Lower leg skin (tissue), 3 donors: Measurements from ENCODE around the gene TSPAN10.

ENCODE experiments used
- POLR2A ChIP-seq, 2 donors: fragments of 450-650 bp; IDR thresholded peaks; one replicate each; pipeline ENCODE4 v1.6.1; 2016 to 2017; ENCODE audit warnings: antibody characterized with exemption in 2 of 2, mild to moderate bottlenecking in 1 of 2, moderate library complexity in 1 of 2
- TF ChIP-seq, protein P1 (sequence below), 3 donors: fragments of 450-650 bp; IDR thresholded peaks; one replicate each; pipeline ENCODE4 v1.5.1; 2016; ENCODE audit warnings: antibody characterized with exemption in 3 of 3, mild to moderate bottlenecking in 3 of 3, moderate library complexity in 2 of 3

DNA sequence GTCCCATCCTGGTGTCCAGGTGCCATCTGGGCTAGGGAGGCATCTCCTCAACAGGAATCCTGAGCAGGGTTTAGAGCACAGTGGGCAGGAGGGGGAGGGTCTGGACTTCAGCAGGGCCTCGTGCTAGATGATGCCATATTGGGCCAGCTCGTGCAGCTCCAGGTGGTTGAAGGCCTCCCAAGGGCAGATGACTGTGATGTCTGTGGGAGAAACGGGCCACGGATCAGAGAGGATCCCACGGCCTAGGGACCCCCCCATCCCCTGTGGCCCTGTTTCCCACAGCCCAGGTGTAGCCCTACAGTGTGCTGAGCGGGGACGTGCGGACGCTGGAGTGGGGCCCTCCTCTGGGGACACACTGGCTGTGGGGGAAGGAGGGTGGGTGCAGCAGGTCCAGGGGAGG, 14.0 kb downstream of the TSPAN10 start:
- TF ChIP-seq, protein P1, sequence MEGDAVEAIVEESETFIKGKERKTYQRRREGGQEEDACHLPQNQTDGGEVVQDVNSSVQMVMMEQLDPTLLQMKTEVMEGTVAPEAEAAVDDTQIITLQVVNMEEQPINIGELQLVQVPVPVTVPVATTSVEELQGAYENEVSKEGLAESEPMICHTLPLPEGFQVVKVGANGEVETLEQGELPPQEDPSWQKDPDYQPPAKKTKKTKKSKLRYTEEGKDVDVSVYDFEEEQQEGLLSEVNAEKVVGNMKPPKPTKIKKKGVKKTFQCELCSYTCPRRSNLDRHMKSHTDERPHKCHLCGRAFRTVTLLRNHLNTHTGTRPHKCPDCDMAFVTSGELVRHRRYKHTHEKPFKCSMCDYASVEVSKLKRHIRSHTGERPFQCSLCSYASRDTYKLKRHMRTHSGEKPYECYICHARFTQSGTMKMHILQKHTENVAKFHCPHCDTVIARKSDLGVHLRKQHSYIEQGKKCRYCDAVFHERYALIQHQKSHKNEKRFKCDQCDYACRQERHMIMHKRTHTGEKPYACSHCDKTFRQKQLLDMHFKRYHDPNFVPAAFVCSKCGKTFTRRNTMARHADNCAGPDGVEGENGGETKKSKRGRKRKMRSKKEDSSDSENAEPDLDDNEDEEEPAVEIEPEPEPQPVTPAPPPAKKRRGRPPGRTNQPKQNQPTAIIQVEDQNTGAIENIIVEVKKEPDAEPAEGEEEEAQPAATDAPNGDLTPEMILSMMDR (IDR thresholded peaks at IDR 0.05): no peak
- no peak for TF ChIP-seq POLR2A (IDR thresholded peaks at IDR 0.05)
